NCI-H1048 (cell line): ENCODE measurements around the gene AKAP10.
"Not testable (repeated sequence)": the region's sequence is repeated elsewhere in the genome, so short reads cannot be mapped to it uniquely, and the experiment has no call there.

ENCODE experiments used
- DNase-seq: peaks from one replicate; lab custom pipeline; 2025; lab: John Stamatoyannopoulos, UW

The AKAP10 gene

DNA sequence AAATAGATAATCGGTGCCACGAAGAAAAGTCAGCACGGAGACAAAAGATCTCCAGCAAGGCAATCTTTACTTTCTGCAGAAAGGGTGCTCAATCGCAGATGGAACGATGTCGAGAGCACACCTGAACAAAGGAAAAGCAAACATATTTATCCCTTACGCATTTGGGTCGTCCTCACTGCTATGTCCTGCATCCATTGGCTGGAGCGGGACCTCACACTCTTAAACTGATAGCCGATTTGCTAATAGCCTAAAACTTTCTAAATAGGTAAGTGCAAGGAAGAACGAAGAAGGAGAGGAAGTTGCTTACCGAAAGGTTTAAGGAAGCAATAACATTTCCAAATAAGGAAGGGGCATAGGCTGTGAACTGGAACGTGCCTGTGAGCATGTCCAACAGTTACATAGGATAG is 1.2 kb upstream of the AKAP10 start:
- DNase-seq: no peak

DNA sequence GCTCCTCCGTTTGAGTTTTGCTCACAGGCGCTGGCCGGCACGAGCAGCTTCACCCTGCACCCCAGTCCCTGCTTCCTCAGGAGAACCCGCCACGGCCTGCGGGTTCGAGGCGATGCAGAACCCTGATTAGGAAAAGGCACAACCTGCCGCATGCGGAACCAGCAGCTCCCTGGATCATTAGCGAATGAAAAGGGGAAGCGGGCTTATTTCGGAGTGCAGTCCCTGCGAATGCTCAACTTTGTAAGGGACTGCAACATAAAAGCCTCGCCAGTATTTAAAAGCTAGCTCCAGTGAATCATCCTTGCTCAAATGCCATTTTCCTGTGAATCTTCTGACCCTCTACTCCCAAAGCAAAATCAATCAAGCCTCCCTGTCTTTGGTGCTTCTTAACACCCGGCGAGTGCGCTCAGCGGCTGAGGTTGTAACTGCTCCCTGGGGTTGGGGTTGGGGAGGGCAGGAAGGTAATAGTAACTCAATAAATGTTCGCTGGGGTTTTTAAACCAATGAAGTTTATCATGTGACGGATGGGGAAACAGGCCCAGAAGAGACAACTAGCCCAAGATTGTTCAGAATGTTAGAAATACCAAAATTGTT is 678 bp upstream of the AKAP10 start:
- no peak for DNase-seq

DNA sequence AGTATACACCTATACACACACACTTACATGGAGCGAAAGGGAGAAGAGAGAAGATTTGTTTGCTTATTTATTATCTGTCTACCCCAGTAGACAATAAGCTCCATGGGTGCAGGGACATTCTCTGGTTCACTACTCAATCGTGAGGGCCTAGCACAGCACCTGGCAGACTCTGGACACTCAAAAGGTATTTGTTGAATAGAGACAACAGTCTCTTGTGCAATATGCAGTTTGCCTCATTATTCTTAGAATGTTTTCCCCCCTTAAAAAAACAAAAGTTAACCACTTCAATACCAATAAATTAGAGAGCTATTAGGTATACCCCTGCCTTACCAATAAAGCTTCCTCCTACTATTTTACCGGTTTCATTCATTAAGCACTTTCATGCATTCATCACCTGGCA is 2.0 kb downstream of the AKAP10 start:
- no peak for DNase-seq

DNA sequence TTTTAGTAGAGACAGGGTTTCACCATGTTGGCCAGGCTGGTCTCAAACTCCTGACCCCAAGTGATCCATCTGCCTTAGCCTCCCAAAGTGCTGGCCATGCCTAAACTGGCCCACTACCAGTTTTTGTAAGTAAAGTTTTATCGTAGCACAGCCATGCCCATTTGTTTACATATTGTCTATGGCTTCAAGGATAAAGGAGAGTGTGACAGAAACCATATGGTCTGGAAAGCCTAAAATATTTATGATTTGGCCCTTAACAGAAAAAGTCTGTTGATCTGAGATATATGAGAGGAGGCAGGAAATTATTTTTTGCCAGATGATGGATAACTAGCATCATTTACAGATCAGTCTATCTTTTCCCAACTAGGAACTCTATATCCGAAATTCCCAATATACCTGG is 4.5 kb downstream of the AKAP10 start:
- DNase-seq: no peak

DNA sequence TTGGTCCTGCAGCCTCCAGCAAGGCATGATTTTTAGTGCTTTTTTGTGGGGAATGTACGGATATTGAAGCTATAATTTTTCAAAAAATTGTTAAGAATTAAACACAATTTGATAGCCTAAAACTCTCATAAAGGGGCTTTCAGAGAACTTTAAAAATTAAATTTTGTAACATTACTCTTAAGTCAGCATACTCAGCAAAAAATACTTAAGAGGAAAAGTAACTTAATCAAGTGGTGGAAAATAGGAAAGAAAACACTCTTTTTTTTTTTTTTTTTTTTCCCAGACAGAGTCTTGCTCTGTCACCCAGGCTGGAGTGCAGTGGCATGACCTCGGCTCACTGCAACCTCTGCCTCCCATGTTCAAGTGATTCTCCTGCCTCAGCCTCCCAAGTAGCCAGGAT is 14.7 kb downstream of the AKAP10 start:
- DNase-seq: not testable (repeated sequence)

DNA sequence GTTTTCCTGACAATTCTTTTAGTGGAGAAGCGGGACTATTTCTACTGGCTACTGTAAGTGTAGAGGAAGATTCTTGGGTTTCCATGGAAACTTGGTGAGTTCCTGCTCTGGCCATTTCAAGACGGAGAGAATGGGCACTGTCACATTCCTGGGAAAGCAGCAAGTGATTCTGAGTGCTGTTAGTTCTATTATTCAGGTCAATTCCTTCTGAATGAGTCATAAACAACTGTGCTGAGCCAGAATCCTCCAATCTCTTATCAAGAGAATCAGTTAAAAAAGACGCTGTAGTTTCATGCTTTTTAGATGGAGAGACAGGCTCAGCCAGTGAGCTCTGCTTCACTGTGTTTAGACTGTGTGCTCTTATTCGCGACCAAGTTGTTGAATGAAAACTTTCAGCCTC is 19.6 kb downstream of the AKAP10 start:
- no peak for DNase-seq

DNA sequence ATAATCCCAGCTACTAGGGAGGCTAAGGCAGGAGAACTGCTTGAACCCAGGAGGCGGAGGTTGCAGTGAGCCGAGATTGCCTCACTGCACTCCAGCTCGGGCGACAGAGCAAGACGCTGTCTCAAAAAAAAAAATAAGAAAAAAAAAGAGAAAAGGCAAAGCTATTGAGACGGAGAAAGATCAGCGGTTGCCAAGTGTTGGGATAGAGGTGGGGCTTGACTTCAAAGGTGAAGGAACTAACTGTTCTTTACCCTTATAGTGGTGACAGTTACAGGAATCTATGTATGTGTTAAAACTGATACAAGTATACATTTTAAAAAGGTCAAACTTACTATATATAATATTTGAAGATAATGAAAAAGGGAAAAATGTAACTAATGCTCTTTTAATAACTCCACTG is 22.5 kb downstream of the AKAP10 start:
- DNase-seq: no peak

DNA sequence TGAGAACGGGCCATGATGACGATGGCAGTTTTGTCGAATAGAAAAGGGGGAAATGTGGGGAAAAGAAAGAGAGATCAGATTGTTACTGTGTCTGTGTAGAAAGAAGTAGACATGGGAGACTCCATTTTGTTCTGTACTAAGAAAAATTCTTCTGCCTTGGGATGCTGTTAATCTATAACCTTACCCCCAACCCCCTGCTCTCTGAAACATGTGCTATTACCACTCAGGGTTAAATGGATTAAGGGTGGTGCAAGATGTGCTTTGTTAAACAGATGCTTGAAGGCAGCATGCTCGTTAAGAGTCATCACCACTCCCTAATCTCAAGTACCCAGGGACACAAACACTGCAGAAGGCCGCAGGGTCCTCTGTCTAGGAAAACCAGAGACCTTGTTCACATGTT is 26.2 kb downstream of the AKAP10 start:
- not testable (repeated sequence) for DNase-seq

DNA sequence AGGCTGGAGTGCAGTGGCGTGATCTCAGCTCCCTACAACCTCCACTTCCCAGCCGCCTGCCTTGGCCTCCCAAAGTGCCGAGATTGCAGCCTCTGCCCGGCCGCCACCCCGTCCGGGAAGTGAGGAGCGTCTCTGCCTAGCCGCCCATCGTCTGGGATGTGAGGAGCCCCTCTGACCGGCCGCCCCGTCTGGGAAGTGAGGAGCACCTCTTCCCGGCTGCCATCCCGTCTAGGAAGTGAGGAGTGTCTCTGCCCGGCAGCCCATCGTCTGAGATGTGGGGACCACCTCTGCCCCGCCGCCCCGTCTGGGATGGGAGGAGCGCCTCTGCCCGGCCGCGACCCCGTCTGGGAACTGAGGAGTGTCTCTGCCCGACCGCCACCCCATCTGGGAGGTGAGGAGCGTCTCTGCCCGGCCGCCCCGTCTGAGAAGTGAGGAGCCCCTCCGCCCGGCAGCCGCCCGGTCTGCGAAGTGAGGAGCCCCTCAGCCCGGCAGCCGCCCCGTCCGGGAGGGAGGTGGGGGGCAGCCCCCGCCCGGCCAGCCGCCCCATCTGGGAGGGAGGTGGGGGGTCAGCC is 26.9 kb downstream of the AKAP10 start:
- DNase-seq: not testable (repeated sequence)

DNA sequence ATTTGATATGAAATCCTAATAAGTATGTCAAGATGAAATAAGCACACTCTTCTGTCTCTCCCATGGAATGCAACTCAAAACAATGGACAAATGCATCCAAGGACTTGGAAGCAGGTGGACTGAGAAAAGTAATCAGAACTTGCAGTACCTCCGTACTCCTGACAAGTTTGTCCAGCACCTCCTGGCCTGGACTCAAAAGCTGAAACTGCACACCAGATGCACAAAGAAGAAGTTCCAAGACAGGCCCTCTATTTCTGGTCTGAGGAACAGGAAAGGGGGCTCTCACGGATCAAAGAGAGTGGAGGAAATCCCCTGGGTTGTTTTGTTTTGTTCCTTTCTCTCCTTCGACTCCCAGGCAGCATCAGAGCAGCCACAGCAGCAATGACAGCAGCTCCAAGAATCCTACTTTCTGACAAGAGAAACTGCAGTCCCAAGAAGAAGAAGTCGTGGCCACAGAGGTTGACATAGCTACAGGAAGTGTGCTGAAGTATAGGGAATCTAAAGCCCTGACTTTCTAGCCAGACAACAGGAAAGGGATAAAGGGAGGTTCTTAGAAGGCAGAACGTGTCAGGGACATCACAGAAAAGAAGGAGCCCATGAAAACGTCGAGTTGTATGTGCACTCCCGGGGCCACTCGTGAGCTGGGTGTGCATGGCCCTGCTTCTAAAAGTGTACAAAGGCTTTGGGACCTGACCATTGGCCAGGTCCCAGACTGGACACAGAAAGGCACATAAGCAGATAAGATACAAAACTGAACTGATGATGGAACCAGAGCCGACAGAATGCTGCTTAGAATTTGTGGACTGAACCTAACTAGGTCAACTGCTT is 29.3 kb downstream of the AKAP10 start:
- no peak for DNase-seq

DNA sequence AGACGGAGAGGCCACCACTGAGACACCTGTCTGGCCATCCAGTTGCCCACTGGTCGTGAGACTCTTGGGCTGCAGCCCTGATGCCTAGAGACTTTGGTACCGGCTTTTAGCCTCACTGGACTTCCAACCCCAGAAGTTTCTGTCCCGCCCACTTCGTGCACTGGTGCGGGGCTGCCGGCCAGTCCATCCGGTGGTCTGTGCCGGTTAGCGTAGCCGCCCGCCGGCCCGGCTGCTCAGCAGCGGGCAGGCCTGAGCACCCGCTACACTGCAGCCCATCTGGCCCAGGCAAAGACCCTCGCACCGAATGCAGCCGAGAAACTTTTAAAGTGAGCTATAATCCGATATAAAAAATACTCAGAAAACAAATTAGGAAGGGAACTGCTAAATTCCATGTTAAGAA is 30.7 kb downstream of the AKAP10 start:
- DNase-seq: no peak

DNA sequence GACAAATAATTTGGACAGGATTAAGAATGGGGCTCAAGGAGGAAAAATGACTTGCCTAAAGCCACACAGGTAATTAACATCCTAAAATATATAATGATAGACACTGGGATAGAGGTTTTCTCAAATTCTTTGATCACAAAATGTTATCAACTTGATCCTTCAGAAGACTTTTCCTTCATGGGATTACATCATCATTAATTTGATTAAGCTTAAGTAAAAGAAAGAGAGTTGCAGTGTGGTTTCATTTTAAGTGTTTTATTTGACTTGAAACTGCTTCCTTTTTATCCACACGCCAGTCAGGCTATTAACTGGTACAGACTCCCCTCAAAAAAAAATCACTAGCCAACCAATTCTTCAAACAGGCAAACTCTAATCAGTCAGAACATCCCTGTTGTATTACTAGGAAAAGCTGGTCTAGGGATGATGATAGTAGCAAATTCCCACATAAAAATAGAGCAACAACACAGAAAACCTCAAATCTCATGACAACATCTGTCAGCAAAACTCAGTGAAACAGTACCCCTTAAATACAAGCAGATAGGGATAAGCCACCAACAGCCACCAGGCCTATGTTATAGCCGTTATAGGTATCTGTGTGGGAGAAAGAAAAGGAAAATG is 32.5 kb downstream of the AKAP10 start:
- no peak for DNase-seq

DNA sequence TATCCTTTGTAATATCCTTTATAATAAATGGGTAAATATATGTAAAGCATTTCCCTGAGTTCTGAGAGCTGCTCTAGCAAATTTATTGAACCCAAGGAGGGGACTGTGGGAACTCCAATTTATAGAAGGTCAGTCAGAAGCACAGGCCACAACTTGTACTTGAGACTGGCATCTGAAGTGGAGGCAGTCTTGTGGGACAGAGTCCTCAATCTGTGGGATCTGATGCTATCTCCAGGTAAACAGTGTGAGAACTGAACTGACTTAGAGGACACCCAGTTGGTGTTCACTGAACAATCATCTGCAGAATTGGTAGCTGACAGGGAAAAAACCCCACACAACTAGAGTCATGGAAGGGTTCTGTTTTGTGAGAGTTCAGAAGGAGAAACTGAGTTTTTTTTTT is 34.0 kb downstream of the AKAP10 start:
- DNase-seq: no peak

DNA sequence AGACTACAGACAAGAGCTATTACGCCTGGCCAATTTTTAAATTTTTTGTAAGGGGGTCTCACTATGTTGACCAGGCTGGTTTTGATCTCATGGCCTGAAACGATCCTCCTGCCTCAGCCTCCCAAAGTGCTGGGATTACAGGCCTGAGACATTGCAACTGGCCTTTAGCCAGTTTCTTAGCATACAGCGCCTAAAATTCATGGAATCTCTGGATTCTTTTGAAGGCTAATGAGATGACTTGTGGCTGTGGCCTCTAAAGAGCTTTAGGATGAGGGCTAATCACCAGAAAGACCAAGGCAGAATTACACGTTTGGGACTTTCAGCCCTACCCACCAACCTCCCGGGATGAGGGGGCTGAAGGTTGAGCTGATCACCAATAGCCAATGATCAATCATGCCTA is 34.6 kb downstream of the AKAP10 start:
- no peak for DNase-seq

DNA sequence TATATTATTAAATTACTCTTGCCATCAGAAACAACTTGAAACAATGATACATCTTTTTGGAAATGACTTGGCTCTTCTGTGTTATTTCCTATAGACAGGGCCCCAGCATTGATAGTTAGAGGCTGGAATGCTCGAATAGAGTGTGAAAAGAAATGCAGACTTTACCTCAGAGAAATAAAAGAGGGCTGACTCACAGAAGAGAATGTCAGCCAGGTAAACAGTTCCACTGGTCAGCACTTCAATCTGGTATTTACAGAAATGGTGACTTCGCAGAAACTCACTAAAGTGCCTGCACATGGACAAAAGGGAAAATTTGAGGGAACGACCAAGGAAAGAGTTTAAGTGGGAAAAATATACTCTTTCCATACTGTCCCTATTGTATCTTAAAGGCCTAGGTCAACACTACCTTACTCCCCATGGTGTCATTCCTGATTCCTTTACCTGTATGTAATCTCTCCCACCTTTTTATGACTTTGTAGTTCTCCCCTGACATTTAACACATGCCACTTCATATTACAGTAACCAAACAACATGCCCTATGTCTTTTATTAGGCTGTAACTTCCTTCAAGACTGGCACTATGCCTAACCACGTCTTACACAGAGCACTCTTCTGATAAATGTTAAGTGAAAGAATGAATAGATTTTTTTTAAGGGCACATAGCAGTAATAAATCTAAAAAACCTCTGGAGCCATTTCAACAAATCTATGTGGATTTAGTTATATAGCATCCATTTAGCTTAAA is 36.7 kb downstream of the AKAP10 start:
- DNase-seq: no peak

DNA sequence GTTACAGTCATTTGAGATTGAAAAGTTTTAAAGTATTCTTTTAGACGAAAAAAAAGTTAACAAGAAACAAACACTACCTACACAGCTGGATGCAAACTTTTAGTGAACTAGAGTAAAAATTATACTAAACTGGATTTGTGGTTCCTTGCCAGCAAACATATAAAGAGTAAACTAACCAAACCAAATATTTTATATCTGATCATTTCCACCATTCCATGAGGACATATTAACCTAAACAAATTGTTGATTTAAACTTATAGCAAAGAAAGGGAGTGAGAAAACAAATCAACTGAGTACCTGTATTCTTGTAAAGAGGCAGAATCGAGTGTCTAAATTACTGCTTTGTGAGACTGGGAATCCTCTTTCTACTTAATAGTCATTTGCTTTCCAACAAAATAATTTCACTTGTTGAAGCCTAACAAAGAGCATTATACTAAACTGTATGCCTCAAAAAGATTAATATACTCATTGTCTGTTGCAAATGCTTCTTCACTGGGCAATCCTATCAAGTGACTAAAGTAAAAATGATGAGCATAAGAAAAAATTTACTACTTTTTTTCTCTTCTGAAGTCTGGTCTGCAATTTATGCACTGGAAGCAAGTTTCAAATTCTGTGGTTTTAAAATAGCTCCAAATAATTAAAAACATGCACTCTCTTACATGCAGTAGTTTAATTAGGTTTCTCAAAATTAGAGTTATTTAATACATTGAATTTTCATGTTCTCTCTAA is 37.5 kb downstream of the AKAP10 start:
- DNase-seq: no peak

DNA sequence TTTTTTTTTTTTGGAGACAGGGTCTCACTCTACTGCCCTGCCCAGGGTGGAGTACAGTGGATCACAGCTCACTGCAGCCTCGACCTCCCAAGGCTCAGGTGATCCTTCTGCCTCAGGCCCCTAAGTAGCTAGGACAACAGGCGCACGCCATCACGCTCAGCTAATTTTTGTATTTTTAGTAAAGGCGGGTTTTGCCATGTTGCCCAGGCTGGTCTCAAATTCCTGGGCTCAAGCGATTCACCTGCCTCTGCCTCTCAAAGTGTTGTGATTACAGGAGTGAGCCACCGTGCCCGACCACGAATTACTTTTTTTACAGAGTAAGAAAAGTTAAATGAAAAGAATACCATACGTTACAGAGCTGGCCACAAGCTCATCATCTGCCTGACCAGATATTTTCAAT is 38.9 kb downstream of the AKAP10 start:
- no peak for DNase-seq

DNA sequence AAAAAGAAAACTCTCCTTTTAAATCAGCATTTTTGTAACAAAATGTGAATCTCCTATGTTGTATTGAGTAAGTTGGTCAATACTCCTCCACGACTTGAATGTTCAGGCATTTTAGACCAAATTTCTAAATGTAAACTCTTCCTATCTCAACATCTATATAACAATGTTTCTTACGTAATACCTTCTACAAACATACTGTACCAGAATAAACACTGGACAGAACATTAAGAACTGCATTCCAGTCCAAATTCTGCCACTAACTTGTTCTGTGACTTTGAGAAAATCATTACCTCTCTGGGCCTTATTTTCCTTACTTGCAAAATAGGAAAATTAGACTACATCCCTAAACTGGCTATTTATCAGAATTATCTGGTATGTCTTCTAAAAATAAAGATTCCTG is 40.1 kb downstream of the AKAP10 start:
- DNase-seq: no peak

DNA sequence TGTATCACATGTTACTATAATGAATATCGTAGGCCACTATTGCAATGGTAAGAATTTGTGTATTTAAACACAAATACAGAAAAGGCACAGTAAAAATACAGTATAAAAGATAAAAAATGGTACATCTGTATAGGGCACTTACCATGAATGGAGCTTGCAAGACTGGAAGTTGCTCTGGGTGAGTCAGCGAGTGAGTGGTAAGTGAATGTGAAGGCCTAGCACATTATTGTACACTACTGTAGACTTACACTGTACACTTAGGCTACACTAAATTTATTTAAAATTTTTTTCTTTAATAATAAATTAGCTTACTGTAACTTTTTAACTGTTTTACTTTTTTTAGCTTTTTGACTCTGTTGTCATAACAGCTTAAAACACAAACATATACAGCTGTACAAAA is 42.5 kb downstream of the AKAP10 start:
- no peak for DNase-seq

DNA sequence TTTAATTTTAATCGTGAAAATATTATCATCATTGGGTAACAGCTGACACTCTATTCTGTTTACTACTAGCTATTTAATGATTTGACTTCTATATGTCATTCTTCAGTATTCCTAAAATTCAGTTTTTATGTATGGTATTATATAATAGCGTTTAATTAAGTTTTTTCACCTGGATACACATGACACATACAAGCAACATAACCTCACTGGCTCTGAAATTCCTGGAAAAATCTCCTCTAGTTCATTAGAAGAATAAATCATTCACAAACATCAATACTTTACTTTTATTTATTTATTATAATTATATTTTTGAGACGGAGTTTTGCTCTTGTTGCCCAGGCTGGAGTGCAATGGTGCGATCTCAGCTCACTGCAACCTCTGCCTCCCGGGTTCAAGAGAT is 44.0 kb downstream of the AKAP10 start:
- no peak for DNase-seq

DNA sequence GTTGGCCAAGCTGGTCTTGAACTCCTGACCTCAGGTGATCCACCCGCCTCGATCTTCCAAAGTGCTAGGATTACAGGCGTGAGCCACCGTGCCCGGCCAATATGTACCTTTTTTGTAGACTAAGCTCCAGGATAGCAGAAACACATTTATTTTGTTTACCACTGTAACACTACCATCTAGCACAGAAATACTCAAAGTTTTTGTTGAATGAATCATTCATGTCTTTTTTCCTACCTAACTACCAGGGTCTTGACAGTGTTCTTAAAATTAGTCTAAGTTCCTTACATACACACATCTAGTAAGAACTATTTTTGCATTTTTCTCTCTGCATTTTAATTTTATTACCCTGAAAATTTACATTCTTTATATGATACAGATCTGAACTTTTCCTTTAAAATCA is 44.4 kb downstream of the AKAP10 start:
- DNase-seq: no peak

DNA sequence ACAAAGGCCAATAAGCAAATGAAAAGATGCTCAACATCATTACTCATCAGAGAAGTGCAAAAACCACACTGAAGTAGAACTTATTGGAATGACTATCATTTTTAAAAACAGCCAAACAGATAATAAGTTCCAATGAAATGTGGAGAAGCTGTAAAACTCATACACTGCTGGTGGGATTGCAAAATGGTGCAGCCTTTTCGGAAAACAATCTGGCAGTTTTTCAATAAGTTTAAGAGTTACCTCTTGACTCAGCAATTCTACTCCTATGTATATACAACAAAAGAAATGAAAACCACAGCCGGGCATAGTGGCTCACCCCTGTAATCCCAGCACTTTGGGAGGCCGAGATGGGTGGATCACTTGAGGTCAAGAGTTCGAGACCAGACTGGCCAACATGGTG is 49.3 kb downstream of the AKAP10 start:
- no peak for DNase-seq
